Astrocyte (in vitro differentiated cells and primary cell): Measurements from ENCODE around the gene CMSS1. TPM values are rescaled to one million over a fixed set of nuclear protein-coding genes. Genes with fewer than 3 reads are reported as not detected.
A peak's percentile ranks its signal among the peaks of the same experiment; 100 is the strongest.

Experiments used
- DNase-seq: peaks from one replicate; pipeline ENCODE4 v3.0.0-alpha.2; 2010; ENCODE audit warnings: low read depth
- FAIRE-seq: peaks from 2 replicates; lab custom pipeline; 2011; peaks lifted over from hg19 to GRCh38; lab: Jason Lieb, UNC
- H2AFZ ChIP-seq: 2 replicates; pipeline ENCODE4 v1.6.0; 2012; ENCODE audit warnings: low read depth, low read length, inconsistent platforms
- H3K27ac ChIP-seq: 2 replicates; pipeline ENCODE4 v1.5.1; 2011; ENCODE audit warnings: low read depth, low read length, inconsistent platforms
- H3K27me3 ChIP-seq: 2 replicates; pipeline ENCODE4 v1.6.0; 2011; ENCODE audit warnings: low read length, inconsistent platforms; ENCODE audit not compliant: insufficient read depth
- H3K36me3 ChIP-seq: 2 replicates; pipeline ENCODE4 v1.5.1; 2011; ENCODE audit warnings: low read length, inconsistent platforms; ENCODE audit not compliant: insufficient read depth
- H3K4me1 ChIP-seq: 2 replicates; pipeline ENCODE4 v1.5.1; 2011; ENCODE audit warnings: low read length, inconsistent platforms; ENCODE audit not compliant: insufficient read depth
- H3K4me2 ChIP-seq: 2 replicates; pipeline ENCODE4 v1.6.0; 2012; ENCODE audit warnings: low read length, inconsistent platforms
- H3K4me3 ChIP-seq: 2 replicates; pipeline ENCODE4 v1.5.1; 2011; ENCODE audit warnings: low read depth, mild to moderate bottlenecking, low read length, inconsistent platforms; ENCODE audit not compliant: insufficient read depth
- H3K79me2 ChIP-seq: 2 replicates; pipeline ENCODE4 v1.6.0; 2012; ENCODE audit warnings: mild to moderate bottlenecking, low read length, inconsistent platforms; ENCODE audit not compliant: insufficient read depth
- H3K9ac ChIP-seq: 2 replicates; pipeline ENCODE4 v1.6.0; 2012; ENCODE audit warnings: mild to moderate bottlenecking, low read length, inconsistent platforms
- H3K9me3 ChIP-seq: 2 replicates; pipeline ENCODE4 v1.5.1; 2012; ENCODE audit warnings: low read depth, mild to moderate bottlenecking, low read length, inconsistent platforms; ENCODE audit not compliant: insufficient read depth
- H4K20me1 ChIP-seq: 2 replicates; pipeline ENCODE4 v1.6.0; 2012; ENCODE audit warnings: low read length, inconsistent platforms; ENCODE audit not compliant: insufficient read depth
- H3K27ac Mint-ChIP-seq: one replicate; pipeline ENCODE4 v1.8.0; 2021; ENCODE audit warnings: mild to moderate bottlenecking, mixed read lengths; ENCODE audit not compliant: unreplicated experiment
- H3K27me3 Mint-ChIP-seq: one replicate; pipeline ENCODE4 v1.8.0; 2021; ENCODE audit warnings: low read depth, mixed read lengths; ENCODE audit not compliant: unreplicated experiment
- H3K36me3 Mint-ChIP-seq: one replicate; pipeline ENCODE4 v1.8.0; 2021; ENCODE audit warnings: low read depth, mixed read lengths; ENCODE audit not compliant: unreplicated experiment
- H3K4me1 Mint-ChIP-seq: one replicate; pipeline ENCODE4 v1.8.0; 2021; ENCODE audit warnings: low read depth, mixed read lengths; ENCODE audit not compliant: unreplicated experiment
- H3K4me3 Mint-ChIP-seq: one replicate; pipeline ENCODE4 v1.8.0; 2021; ENCODE audit warnings: mild to moderate bottlenecking, moderate library complexity, mixed read lengths; ENCODE audit not compliant: unreplicated experiment
- H3K9me3 Mint-ChIP-seq: one replicate; pipeline ENCODE4 v1.8.0; 2021; ENCODE audit warnings: mild to moderate bottlenecking, mixed read lengths; ENCODE audit not compliant: unreplicated experiment
- EZH2 ChIP-seq: IDR thresholded peaks from 2 replicates; pipeline ENCODE4 v1.6.1; 2012; ENCODE audit warnings: mild to moderate bottlenecking, low read length, inconsistent platforms; ENCODE audit not compliant: insufficient read depth
- total RNA-seq: library from RNA; stranded (reverse); gene quantifications from 2 replicates; pipeline ENCODE4 v1.2.1, GENCODE V29; 2021
- TF ChIP-seq, protein P1 (sequence below): IDR thresholded peaks from 2 replicates; pipeline ENCODE4 v1.5.1; 2011; ENCODE audit warnings: low read depth, mild to moderate bottlenecking, inconsistent platforms, low read length, moderate library complexity; ENCODE audit not compliant: insufficient read depth

The CMSS1 gene
- total RNA-seq, 1 donor from 2014 or later, result 12.5 TPM

DNA sequence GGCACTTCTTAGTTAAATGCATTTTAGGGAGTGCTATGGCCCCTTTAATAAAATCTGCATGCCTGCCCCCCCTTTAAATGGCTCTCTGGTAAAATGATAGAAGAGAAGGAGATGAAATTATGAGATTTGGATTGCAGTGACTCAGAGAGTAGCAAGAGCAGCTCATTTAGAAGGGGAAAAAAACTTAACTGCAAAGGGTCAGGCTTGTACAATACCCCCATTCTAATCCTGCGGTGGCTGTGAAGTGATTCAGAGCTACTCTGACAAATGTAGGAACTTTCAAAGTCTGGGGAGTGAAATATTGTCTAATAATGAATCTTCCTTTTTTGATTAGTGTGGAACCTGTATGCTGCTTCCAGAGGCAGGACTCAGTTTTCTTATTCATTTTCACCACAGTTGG, 399.1 kb downstream of the CMSS1 start:
- H4K20me1 ChIP-seq, result no peaks in the 10 kb centered on the region
- Mint-ChIP-seq H3K36me3 (peaks cover 2% of the 10 kb centered on the region), H3K27me3 (no peaks in the 10 kb centered on the region), H3K4me1 (peaks cover 10% of the 10 kb centered on the region), H3K27ac (no peak overlapping the region), H3K4me3 (no peak overlapping the region), H3K9me3 (peaks cover 7% of the 10 kb centered on the region)
- no peaks in the 10 kb centered on the region for H3K27me3 ChIP-seq
- H3K4me1 ChIP-seq, result peaks cover 11% of the 10 kb centered on the region
- H2AFZ ChIP-seq, result no peak overlapping the region
- H3K4me2 ChIP-seq, result peak overlapping the region; percentile 13
- no peaks in the 10 kb centered on the region for H3K79me2 ChIP-seq
- no peak for FAIRE-seq
- no peak overlapping the region for H3K4me3 ChIP-seq
- DNase-seq, result peak; percentile 87
- no peak for TF ChIP-seq EZH2
- TF ChIP-seq, protein P1, sequence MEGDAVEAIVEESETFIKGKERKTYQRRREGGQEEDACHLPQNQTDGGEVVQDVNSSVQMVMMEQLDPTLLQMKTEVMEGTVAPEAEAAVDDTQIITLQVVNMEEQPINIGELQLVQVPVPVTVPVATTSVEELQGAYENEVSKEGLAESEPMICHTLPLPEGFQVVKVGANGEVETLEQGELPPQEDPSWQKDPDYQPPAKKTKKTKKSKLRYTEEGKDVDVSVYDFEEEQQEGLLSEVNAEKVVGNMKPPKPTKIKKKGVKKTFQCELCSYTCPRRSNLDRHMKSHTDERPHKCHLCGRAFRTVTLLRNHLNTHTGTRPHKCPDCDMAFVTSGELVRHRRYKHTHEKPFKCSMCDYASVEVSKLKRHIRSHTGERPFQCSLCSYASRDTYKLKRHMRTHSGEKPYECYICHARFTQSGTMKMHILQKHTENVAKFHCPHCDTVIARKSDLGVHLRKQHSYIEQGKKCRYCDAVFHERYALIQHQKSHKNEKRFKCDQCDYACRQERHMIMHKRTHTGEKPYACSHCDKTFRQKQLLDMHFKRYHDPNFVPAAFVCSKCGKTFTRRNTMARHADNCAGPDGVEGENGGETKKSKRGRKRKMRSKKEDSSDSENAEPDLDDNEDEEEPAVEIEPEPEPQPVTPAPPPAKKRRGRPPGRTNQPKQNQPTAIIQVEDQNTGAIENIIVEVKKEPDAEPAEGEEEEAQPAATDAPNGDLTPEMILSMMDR, result no peak
- no peak overlapping the region for H3K27ac ChIP-seq
- H3K36me3 ChIP-seq, result no peaks in the 10 kb centered on the region
- no peak overlapping the region for H3K9ac ChIP-seq
- H3K9me3 ChIP-seq, result no peaks in the 10 kb centered on the region

GRCh38 chr3:100221159-100221558, 403.5 kb downstream of the CMSS1 start:
- H3K27ac Mint-ChIP-seq, result no peak overlapping the region
- Histone ChIP-seq H2AFZ (no peak overlapping the region), H3K27ac (no peak overlapping the region), H3K79me2 (no peaks in the 10 kb centered on the region), H3K4me1 (peaks cover 4% of the 10 kb centered on the region), H3K4me2 (no peak overlapping the region), H3K9ac (no peak overlapping the region), H4K20me1 (no peaks in the 10 kb centered on the region), H3K4me3 (no peak overlapping the region), H3K27me3 (no peaks in the 10 kb centered on the region), H3K9me3 (no peaks in the 10 kb centered on the region), H3K36me3 (no peaks in the 10 kb centered on the region)
- no peaks in the 10 kb centered on the region for H3K27me3 Mint-ChIP-seq
- peaks cover 2% of the 10 kb centered on the region for H3K36me3 Mint-ChIP-seq
- FAIRE-seq, result no peak
- TF ChIP-seq EZH2, result no peak
- TF ChIP-seq, protein P1, result no peak
- peaks cover 14% of the 10 kb centered on the region for H3K4me1 Mint-ChIP-seq
- H3K4me3 Mint-ChIP-seq, result no peak overlapping the region
- peaks cover 5% of the 10 kb centered on the region for H3K9me3 Mint-ChIP-seq
- DNase-seq, result no peak

- peaks cover 24% of the 10 kb centered on the region for H3K4me1 Mint-ChIP-seq
- H3K9ac ChIP-seq, result no peak overlapping the region
- no peaks in the 10 kb centered on the region for H3K27me3 Mint-ChIP-seq
- H3K4me2 ChIP-seq, result no peak overlapping the region
- peaks cover 4% of the 10 kb centered on the region for H3K36me3 Mint-ChIP-seq
- no peaks in the 10 kb centered on the region for H3K9me3 ChIP-seq
- no peak overlapping the region for H3K4me3 ChIP-seq
- TF ChIP-seq, protein P1, result no peak
- TF ChIP-seq EZH2, result no peak
- H3K36me3 ChIP-seq, result no peaks in the 10 kb centered on the region
- H3K4me3 Mint-ChIP-seq, result no peak overlapping the region
- no peaks in the 10 kb centered on the region for H3K27me3 ChIP-seq
- DNase-seq, result no peak
- H3K27ac ChIP-seq, result no peak overlapping the region
- no peak for FAIRE-seq
- H3K4me1 ChIP-seq, result peaks cover 2% of the 10 kb centered on the region
- no peak overlapping the region for H2AFZ ChIP-seq
- H3K9me3 Mint-ChIP-seq, result peaks cover 4% of the 10 kb centered on the region
- no peaks in the 10 kb centered on the region for H4K20me1 ChIP-seq
- H3K27ac Mint-ChIP-seq, result no peak overlapping the region
- no peaks in the 10 kb centered on the region for H3K79me2 ChIP-seq
Observed at GRCh38 chr3:100225193-100225592, 407.5 kb downstream of the CMSS1 start.
